ENCODE data around the gene PCIF1.
"Not testable (repeated sequence)": the region's sequence is repeated elsewhere in the genome, so short reads cannot be mapped to it uniquely, and the experiment has no call there.

- TF ChIP-seq EZH2 (IDR thresholded peaks at IDR 0.05; ENCODE audit: insufficient read depth, poor library complexity, severe bottlenecking); EZH2phosphoT487 (IDR thresholded peaks at IDR 0.05; ENCODE audit: insufficient read depth, low read depth): not testable (repeated sequence)
These were observed 21.8 kb downstream of the PCIF1 start for GRCh38 chr20:45956326-45956725.

Data from GM23248 (cell line).